NB4 (cell line): ENCODE data around the gene EI24.
"Not testable (repeated sequence)": the region's sequence is repeated elsewhere in the genome, so short reads cannot be mapped to it uniquely, and the experiment has no call there.

Experiments
- DNase-seq: peaks from one replicate; pipeline ENCODE4 v3.0.0; 2010; ENCODE audit warnings: low read depth
- H3K4me3 ChIP-seq: one replicate; pipeline ENCODE4 v1.5.1; 2011; ENCODE audit warnings: mild to moderate bottlenecking, low read depth, low read length, moderate library complexity
- CTCF ChIP-seq: IDR thresholded peaks from one replicate; pipeline ENCODE4 v1.5.1; 2012; ENCODE audit warnings: low read depth, low read length
- MAX ChIP-seq: IDR thresholded peaks from 2 replicates; pipeline ENCODE4 v1.6.1; 2011; ENCODE audit warnings: low read depth, low read length
- MYC ChIP-seq: IDR thresholded peaks from 2 replicates; pipeline ENCODE4 v1.6.1; 2011; ENCODE audit warnings: low read depth, low read length
- POLR2A ChIP-seq: IDR thresholded peaks from 2 replicates; pipeline ENCODE4 v1.6.1; 2011; ENCODE audit warnings: mild to moderate bottlenecking; ENCODE audit not compliant: insufficient read length; ENCODE audit errors: extremely low read depth

Gene EI24

GRCh38 chr11:125570952-125571351 is 1.7 kb downstream of the EI24 start:
- TF ChIP-seq CTCF (no peak), POLR2A (no peak), MAX (no peak), MYC (no peak)
- no peak for DNase-seq
- peak overlapping the region; percentile 96 for H3K4me3 ChIP-seq

GRCh38 chr11:125572916-125573315 is 3.6 kb downstream of the EI24 start:
- no peak for TF ChIP-seq POLR2A
- H3K4me3 ChIP-seq, result no peak overlapping the region
- no peak for DNase-seq

- not testable (repeated sequence) for DNase-seq, H3K4me3 ChIP-seq
Measured at GRCh38 chr11:125577181-125577580, 7.9 kb downstream of the EI24 start.

- TF ChIP-seq MYC (no peak), MAX (no peak), POLR2A (no peak), CTCF (no peak)
- no peak overlapping the region for H3K4me3 ChIP-seq
- no peak for DNase-seq
Measured at GRCh38 chr11:125578783-125579182, 9.5 kb downstream of the EI24 start.

- no peak for TF ChIP-seq MAX
- no peak for DNase-seq
- H3K4me3 ChIP-seq, result no peak overlapping the region
Measured at GRCh38 chr11:125579811-125580210, 10.5 kb downstream of the EI24 start.

- H3K4me3 ChIP-seq, result no peak overlapping the region
- TF ChIP-seq CTCF (no peak), MYC (no peak), POLR2A (no peak), MAX (no peak)
- DNase-seq, result no peak
Measured at GRCh38 chr11:125583496-125583895, 14.2 kb downstream of the EI24 start.

GRCh38 chr11:125585487-125585886 is 16.2 kb downstream of the EI24 start:
- TF ChIP-seq CTCF (no peak), MAX (no peak), POLR2A (no peak), MYC (no peak)
- DNase-seq, result no peak
- no peak overlapping the region for H3K4me3 ChIP-seq
